Activated naive CD8-positive, alpha-beta T cell treated with anti-CD3 and anti-CD28 coated beads, Interleukin-2, amount 10 ng/mL, durations not matched to agents 7 days and 5 days (primary cell): Measurements from ENCODE around the gene NFIB. TPM values are rescaled to one million over a fixed set of nuclear protein-coding genes. Genes with fewer than 3 reads are reported as not detected.

Experiments
- ATAC-seq: fragments of 150-1000 bp; cut with Tn5 transposase; one replicate; pipeline ENCODE4 v1.10.0; 2021; ENCODE audit warnings: low read depth, moderate library complexity
- POLR2A ChIA-PET: fragments of 350-600 bp; sonication (Branson Sonifier 250); formaldehyde crosslinking; loops from one replicate; lab custom pipeline; 2021; ENCODE audit warnings: antibody characterized with exemption; lab: Charles Lee
- DNase-seq: peaks from one replicate; pipeline ENCODE4 v3.0.0; 2021
- H3K27ac Mint-ChIP-seq: one replicate; pipeline ENCODE4 v1.8.0; 2022; ENCODE audit warnings: mild to moderate bottlenecking, mixed read lengths
- H3K27me3 Mint-ChIP-seq: one replicate; pipeline ENCODE4 v1.8.0; 2022; ENCODE audit warnings: mild to moderate bottlenecking, moderate library complexity, mixed read lengths
- H3K36me3 Mint-ChIP-seq: one replicate; pipeline ENCODE4 v1.8.0; 2021; ENCODE audit warnings: mild to moderate bottlenecking, mixed read lengths
- H3K4me1 Mint-ChIP-seq: one replicate; pipeline ENCODE4 v1.8.0; 2021; ENCODE audit warnings: mixed read lengths
- H3K4me3 Mint-ChIP-seq: one replicate; pipeline ENCODE4 v1.8.0; 2022; ENCODE audit warnings: mild to moderate bottlenecking, moderate library complexity, mixed read lengths
- H3K9me3 Mint-ChIP-seq: one replicate; pipeline ENCODE4 v1.8.0; 2021; ENCODE audit warnings: mixed read lengths
- total RNA-seq, 2 experiments: library from RNA; stranded (reverse); gene quantifications; one replicate each; pipeline ENCODE4 v1.2.3, GENCODE V29; 2021

NFIB gene
- total RNA-seq, 2 experiments from 2014 or later: not detected

- no peak for ATAC-seq
Observed at GRCh38 chr9:14216612-14217194, 97.2 kb downstream of the NFIB start.

GRCh38 chr9:14215614-14216013 is 98.3 kb downstream of the NFIB start:
- H3K4me3 Mint-ChIP-seq: no peak overlapping the region
- no peaks in the 10 kb centered on the region for H3K36me3 Mint-ChIP-seq
- no peaks in the 10 kb centered on the region for H3K27me3 Mint-ChIP-seq
- POLR2A ChIA-PET: no interaction called here
- H3K27ac Mint-ChIP-seq: no peak overlapping the region
- ATAC-seq (no peak), DNase-seq (no peak)
- no peaks in the 10 kb centered on the region for H3K4me1 Mint-ChIP-seq
- no peaks in the 10 kb centered on the region for H3K9me3 Mint-ChIP-seq

More at GRCh38 chr9:14216612-14217194, 97.2 kb downstream of the NFIB start:
- Mint-ChIP-seq H3K27ac (no peak overlapping the region), H3K4me3 (no peak overlapping the region), H3K27me3 (no peaks in the 10 kb centered on the region), H3K36me3 (no peaks in the 10 kb centered on the region), H3K4me1 (no peaks in the 10 kb centered on the region), H3K9me3 (no peaks in the 10 kb centered on the region)
- no peak for DNase-seq
- POLR2A ChIA-PET: no interaction called here

- Mint-ChIP-seq H3K4me1 (no peaks in the 10 kb centered on the region), H3K4me3 (no peak overlapping the region), H3K27ac (no peak overlapping the region), H3K36me3 (no peaks in the 10 kb centered on the region), H3K9me3 (no peaks in the 10 kb centered on the region), H3K27me3 (no peaks in the 10 kb centered on the region)
- DNase-seq: no peak
- no peak for ATAC-seq
- POLR2A ChIA-PET: no interaction called here
Observed at GRCh38 chr9:14214693-14215092, 99.2 kb downstream of the NFIB start.

DNA sequence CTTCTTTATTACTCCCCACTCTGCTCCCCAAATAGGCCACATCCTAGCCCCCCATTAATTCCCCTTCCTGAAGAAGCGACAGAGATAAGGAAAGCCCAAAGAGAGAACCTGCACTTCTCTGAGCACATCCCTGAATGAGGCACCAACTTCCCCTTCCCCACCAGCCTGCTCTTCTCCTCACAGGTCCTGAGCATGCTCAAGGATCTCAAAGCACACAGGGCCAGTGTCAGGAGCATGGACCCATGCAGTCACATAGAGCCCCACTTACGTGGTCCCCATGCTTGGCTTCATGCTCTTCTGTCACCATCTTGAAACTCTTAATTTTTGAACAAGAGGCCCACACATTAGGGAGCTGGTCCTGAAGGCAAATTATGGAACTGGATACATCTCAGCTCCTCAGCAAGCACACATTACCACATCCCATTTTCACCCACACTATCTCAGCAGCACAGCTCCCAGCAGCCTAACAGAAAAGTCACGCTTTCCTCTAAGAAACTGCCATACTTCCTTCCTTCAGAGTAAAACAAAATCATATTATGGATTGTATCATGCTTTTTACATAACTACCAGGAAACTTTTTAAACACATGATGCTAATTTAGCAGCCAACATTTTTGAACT is 99.8 kb downstream of the NFIB start:
- Mint-ChIP-seq H3K4me3 (no peak overlapping the region), H3K27ac (no peak overlapping the region), H3K9me3 (no peaks in the 10 kb centered on the region), H3K36me3 (no peaks in the 10 kb centered on the region), H3K27me3 (no peaks in the 10 kb centered on the region), H3K4me1 (no peaks in the 10 kb centered on the region)
- DNase-seq (no peak), ATAC-seq (no peak)
- POLR2A ChIA-PET: no interaction called here

DNA sequence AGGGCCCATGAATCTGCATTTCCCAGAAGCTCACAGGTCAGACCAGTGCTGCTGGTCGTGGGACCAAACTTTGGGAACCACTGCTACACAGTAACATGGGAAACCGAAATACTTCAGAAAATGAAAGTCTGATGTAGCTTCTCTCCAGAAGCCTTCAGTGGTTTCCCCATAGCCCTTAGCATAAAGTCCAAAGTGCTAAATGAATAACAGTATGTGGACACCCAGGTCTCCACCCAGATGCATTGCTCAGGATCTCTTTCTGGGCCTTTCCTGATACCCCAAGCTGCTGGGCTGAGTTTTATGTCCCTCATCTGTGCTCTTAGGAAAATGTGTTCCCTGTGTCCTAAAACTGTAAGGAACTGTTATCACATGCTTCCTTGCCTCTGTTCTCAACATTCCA is 100.4 kb downstream of the NFIB start:
- POLR2A ChIA-PET: no interaction called here
- ATAC-seq (no peak), DNase-seq (no peak)
- Mint-ChIP-seq H3K27me3 (no peaks in the 10 kb centered on the region), H3K4me3 (no peak overlapping the region), H3K36me3 (no peaks in the 10 kb centered on the region), H3K4me1 (no peaks in the 10 kb centered on the region), H3K27ac (no peak overlapping the region), H3K9me3 (no peaks in the 10 kb centered on the region)

- no peaks in the 10 kb centered on the region for H3K27me3 Mint-ChIP-seq
- DNase-seq (no peak), ATAC-seq (no peak)
- no peaks in the 10 kb centered on the region for H3K9me3 Mint-ChIP-seq
- no peaks in the 10 kb centered on the region for H3K4me1 Mint-ChIP-seq
- H3K36me3 Mint-ChIP-seq: no peaks in the 10 kb centered on the region
- POLR2A ChIA-PET: no interaction called here
- no peak overlapping the region for H3K27ac Mint-ChIP-seq
- H3K4me3 Mint-ChIP-seq: no peak overlapping the region
Observed at GRCh38 chr9:14212697-14213420, 101.1 kb downstream of the NFIB start.

DNA sequence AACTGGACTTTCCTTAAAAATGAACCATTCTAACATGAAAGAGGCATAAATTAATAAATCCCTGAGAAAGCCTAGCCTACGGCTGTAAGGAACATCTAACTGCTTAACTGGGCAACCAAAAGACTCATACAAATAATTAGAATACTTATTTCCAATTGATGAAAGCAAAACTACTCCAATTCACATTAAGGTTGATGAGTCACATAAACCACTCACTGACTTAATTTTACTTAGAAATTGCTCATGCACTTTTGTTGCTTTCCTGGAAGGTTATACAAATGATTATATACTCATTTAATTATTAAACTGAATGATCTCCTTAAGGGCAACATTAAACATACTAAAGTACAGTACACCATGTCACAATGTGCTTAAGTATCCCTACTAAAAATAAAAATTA is 101.9 kb downstream of the NFIB start:
- Mint-ChIP-seq H3K4me3 (no peak overlapping the region), H3K4me1 (no peaks in the 10 kb centered on the region), H3K27me3 (no peaks in the 10 kb centered on the region), H3K36me3 (no peaks in the 10 kb centered on the region), H3K9me3 (no peaks in the 10 kb centered on the region), H3K27ac (no peak overlapping the region)
- no peak for ATAC-seq
- DNase-seq: no peak
- POLR2A ChIA-PET: no interaction called here

DNA sequence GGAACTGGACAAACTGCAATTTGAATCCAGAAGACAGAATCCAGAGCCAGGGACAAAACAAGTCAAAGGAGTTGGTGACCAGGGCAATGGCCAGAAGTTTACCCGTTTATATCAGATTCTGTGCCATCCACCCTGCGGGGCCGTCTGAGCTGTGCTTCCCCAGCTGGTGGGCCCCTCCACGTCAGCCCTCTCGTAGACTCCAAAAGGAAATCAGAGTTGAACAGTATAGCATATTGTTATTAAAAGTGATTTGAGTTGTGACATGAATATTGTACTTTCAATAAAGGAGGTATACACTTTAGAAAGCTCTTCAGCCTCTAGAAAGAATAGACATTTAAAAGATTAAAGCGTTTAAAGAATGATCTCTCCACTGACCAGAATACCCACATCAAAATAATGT is 102.4 kb downstream of the NFIB start:
- H3K4me1 Mint-ChIP-seq: no peaks in the 10 kb centered on the region
- H3K4me3 Mint-ChIP-seq: no peak overlapping the region
- no peaks in the 10 kb centered on the region for H3K9me3 Mint-ChIP-seq
- H3K27ac Mint-ChIP-seq: no peak overlapping the region
- no peaks in the 10 kb centered on the region for H3K27me3 Mint-ChIP-seq
- H3K36me3 Mint-ChIP-seq: no peaks in the 10 kb centered on the region
- DNase-seq (no peak), ATAC-seq (no peak)
- POLR2A ChIA-PET: no interaction called here

GRCh38 chr9:14210428-14210827 is 103.5 kb downstream of the NFIB start:
- Mint-ChIP-seq H3K4me3 (no peak overlapping the region), H3K9me3 (no peaks in the 10 kb centered on the region), H3K36me3 (no peaks in the 10 kb centered on the region), H3K4me1 (no peaks in the 10 kb centered on the region), H3K27me3 (no peaks in the 10 kb centered on the region), H3K27ac (no peak overlapping the region)
- POLR2A ChIA-PET: no interaction called here
- no peak for ATAC-seq
- DNase-seq: no peak

DNA sequence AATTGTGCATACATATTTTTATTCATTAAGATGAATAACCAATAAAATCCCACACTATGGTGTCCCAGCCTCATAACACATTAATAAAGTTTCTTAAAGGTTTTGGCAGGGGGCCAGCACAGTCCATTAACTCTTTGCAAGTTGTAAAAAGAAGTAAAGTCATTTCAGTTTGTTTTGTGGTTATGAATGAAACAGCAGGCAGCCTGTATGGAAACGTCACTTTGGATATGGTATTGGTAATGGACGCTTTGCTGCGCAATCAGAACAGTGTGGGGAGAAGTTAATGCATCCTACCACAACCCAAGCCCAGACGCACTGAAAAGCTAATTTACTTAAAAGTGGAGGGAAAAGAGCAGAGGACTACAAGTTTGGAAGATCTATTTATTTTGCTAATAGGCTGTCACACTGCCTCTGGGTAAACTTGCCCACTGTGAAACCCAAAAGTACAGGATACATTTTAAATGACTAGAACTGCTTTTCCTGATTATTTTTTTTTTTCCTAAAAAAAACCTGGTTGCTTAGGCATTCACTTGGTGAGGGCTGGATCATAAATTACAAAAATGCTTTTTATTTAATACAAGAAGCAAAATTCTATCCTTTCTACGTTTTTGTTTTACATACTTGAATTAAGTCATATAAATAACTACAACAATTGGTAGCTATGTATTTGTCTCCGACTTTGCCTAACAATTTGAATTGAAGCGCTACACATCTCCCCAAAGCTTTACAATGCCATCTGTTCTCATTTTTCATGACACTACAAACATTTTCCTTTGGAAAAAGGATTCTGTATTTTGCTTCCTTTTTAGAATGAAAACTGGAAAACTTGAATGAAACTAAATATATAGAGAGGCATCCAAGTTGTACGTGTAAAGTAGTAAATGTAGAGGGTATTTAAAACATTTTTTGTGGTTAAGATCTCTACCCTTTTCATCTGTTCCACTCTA is 104.3 kb downstream of the NFIB start:
- H3K27ac Mint-ChIP-seq: no peak overlapping the region
- H3K4me3 Mint-ChIP-seq: no peak overlapping the region
- POLR2A ChIA-PET: no interaction called here
- H3K9me3 Mint-ChIP-seq: no peaks in the 10 kb centered on the region
- ATAC-seq (no peak), DNase-seq (no peak)
- no peaks in the 10 kb centered on the region for H3K36me3 Mint-ChIP-seq
- H3K27me3 Mint-ChIP-seq: no peaks in the 10 kb centered on the region
- H3K4me1 Mint-ChIP-seq: no peaks in the 10 kb centered on the region

DNA sequence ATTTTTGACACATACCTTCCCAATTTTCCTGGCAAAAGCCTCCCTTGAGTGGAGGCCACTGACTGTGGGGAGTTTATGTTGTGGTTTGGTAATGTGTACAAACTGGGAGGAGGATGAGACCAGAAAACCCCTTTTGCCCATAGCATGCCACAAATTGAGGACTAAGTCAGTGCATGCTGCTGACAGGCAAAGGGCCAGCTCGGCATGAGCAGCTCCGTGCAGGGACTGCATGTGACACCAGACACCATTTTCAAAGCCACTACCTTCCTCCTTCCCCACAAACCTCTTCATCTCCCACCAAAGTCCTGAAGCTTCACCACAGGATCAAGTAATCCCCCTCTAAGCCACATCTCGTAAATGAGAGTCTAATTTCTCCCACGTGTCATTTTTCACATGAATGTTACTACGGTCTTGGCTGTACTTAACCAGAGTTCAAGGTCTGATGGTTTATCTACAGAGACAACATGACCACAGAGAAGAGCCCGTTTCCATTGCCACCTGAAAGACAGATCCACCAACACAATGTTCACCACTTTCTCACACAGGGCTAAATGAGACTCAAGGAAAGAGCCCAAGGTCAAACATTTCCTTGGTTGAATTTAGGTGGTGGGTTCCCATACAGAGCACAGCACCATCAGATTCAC is 106.5 kb downstream of the NFIB start:
- Mint-ChIP-seq H3K27ac (no peak overlapping the region), H3K9me3 (no peaks in the 10 kb centered on the region), H3K4me1 (no peaks in the 10 kb centered on the region), H3K36me3 (no peaks in the 10 kb centered on the region), H3K4me3 (no peak overlapping the region), H3K27me3 (no peaks in the 10 kb centered on the region)
- ATAC-seq: no peak
- POLR2A ChIA-PET: no interaction called here
- no peak for DNase-seq

GRCh38 chr9:14205463-14205862 is 108.5 kb downstream of the NFIB start:
- POLR2A ChIA-PET: no interaction called here
- H3K4me1 Mint-ChIP-seq: no peaks in the 10 kb centered on the region
- ATAC-seq: no peak
- no peaks in the 10 kb centered on the region for H3K27me3 Mint-ChIP-seq
- DNase-seq: no peak
- no peaks in the 10 kb centered on the region for H3K36me3 Mint-ChIP-seq
- H3K4me3 Mint-ChIP-seq: no peak overlapping the region
- H3K9me3 Mint-ChIP-seq: no peaks in the 10 kb centered on the region
- no peak overlapping the region for H3K27ac Mint-ChIP-seq
